Common myeloid progenitor, CD34-positive (primary cell): ENCODE measurements around the gene A3GALT2.
"Not testable (repeated sequence)": the region's sequence is repeated elsewhere in the genome, so short reads cannot be mapped to it uniquely, and the experiment has no call there.

Experiments used
- CTCF ChIA-PET: fragments of 350-600 bp; sonication (Branson Sonifier 250); formaldehyde crosslinking; loops from one replicate; lab custom pipeline; 2021; ENCODE audit warnings: antibody characterized with exemption; lab: Charles Lee
- POLR2A ChIA-PET: fragments of 350-600 bp; sonication (Branson Sonifier 250); formaldehyde crosslinking; loops from one replicate; lab custom pipeline; 2021; ENCODE audit warnings: antibody characterized with exemption; lab: Charles Lee
- DNase-seq, 3 donors: peaks; one replicate each; pipeline versions ENCODE4 v3.0.0 to v3.0.0-alpha.2; 2013
- H3K27ac ChIP-seq, 2 experiments: 1 replicate in 1 of 2; 2 replicates in 1 of 2; pipeline ENCODE4 v1.7.0; 2013; ENCODE audit warnings: inconsistent platforms in 2 of 2, low read length in 2 of 2, mild to moderate bottlenecking in 2 of 2, low read depth in 1 of 2, moderate library complexity in 1 of 2; ENCODE audit not compliant: severe bottlenecking in 2 of 2, insufficient read depth in 1 of 2, poor library complexity in 1 of 2
- H3K27me3 ChIP-seq, 5 experiments: replicated peaks in 2 of 5; 1 replicate in 3 of 5; 2 replicates in 2 of 5; pipeline versions ENCODE4 v1.6.1 to v1.7.0; 2013; ENCODE audit warnings: low read length in 4 of 5, mild to moderate bottlenecking in 2 of 5, moderate library complexity in 2 of 5, inconsistent platforms in 1 of 5; ENCODE audit not compliant: insufficient read depth in 5 of 5, control insufficient read depth in 4 of 5
- H3K36me3 ChIP-seq, 4 experiments: 1 replicate in 2 of 4; 2 replicates in 2 of 4; pipeline versions ENCODE4 v1.6.1 to v1.7.0; 2013; ENCODE audit warnings: low read length in 3 of 4, control low read depth in 1 of 4, mild to moderate bottlenecking in 1 of 4; ENCODE audit not compliant: control insufficient read depth in 4 of 4, insufficient read depth in 4 of 4
- H3K4me1 ChIP-seq, 4 experiments: 1 replicate in 3 of 4; 2 replicates in 1 of 4; pipeline versions ENCODE4 v1.6.1 to v1.7.1; 2013; ENCODE audit warnings: low read length in 3 of 4, mild to moderate bottlenecking in 3 of 4, control low read depth in 1 of 4, inconsistent platforms in 1 of 4, moderate library complexity in 1 of 4; ENCODE audit not compliant: control insufficient read depth in 4 of 4, insufficient read depth in 4 of 4; ENCODE audit errors: control extremely low read depth in 1 of 4
- H3K4me3 ChIP-seq, 7 experiments: 1 replicate in 4 of 7; 2 replicates in 3 of 7; pipeline versions ENCODE4 v1.5.1 to v1.7.0; 2013; ENCODE audit warnings: mild to moderate bottlenecking in 7 of 7, low read length in 6 of 7, moderate library complexity in 6 of 7, inconsistent platforms in 2 of 7, low read depth in 2 of 7, control low read depth in 1 of 7; ENCODE audit not compliant: insufficient read depth in 4 of 7, control insufficient read depth in 1 of 7; ENCODE audit errors: extremely low read depth in 1 of 7
- H3K9me3 ChIP-seq, 5 experiments: 1 replicate in 4 of 5; 2 replicates in 1 of 5; pipeline versions ENCODE4 v1.6.1 to v1.7.1; 2013; ENCODE audit warnings: low read length in 4 of 5, mild to moderate bottlenecking in 2 of 5, inconsistent platforms in 1 of 5, low read depth in 1 of 5, moderate library complexity in 1 of 5; ENCODE audit not compliant: control insufficient read depth in 4 of 5, insufficient read depth in 2 of 5; ENCODE audit errors: control extremely low read depth in 1 of 5
- WGBS: methylation state at CpG from one replicate; pipeline ENCODE4 v1.1.5; 2013; ENCODE audit not compliant: insufficient coverage; 5-methylcytosine and 5-hydroxymethylcytosine counted together

A3GALT2 gene

GRCh38 chr1:33292726-33293340 lies 28.1 kb downstream of the A3GALT2 start:
- DNase-seq = no peak
- peaks cover 0 to 3% (median 0%) of the 10 kb centered on the region in 5 experiments for H3K9me3 ChIP-seq
- no peaks in the 10 kb centered on the region for H3K4me1 ChIP-seq
- POLR2A ChIA-PET = interaction anchor here (0.6 kb wide), 1 partner anchor 36 kb away, joined by 7 read pairs; no protein-coding TSS in a partner anchor
- peaks cover 10 to 64% (median 50%) of the 10 kb centered on the region in 4 experiments for H3K36me3 ChIP-seq
- no peaks in the 10 kb centered on the region for H3K27me3 ChIP-seq
- H3K4me3 ChIP-seq = no peak overlapping the region
- no peak overlapping the region for H3K27ac ChIP-seq
- 94% methylated on average over 11 of the region's 13 CpGs for WGBS
- CTCF ChIA-PET = interaction anchor here (8.2 kb wide), 1 partner anchor 73 kb away, joined by 90 read pairs; no protein-coding TSS in a partner anchor

GRCh38 chr1:33290615-33291014 lies 30.3 kb downstream of the A3GALT2 start:
- POLR2A ChIA-PET, H3K4me1 ChIP-seq, H3K27me3 ChIP-seq, H3K4me3 ChIP-seq, H3K9me3 ChIP-seq, DNase-seq, CTCF ChIA-PET, H3K27ac ChIP-seq: not testable (repeated sequence)
- no CpG with 5 or more reads among the region's 2 CpGs for WGBS
- peaks cover 15 to 63% (median 41%) of the 10 kb centered on the region in 4 experiments for H3K36me3 ChIP-seq

- H3K9me3 ChIP-seq = peaks cover 0 to 3% (median 0%) of the 10 kb centered on the region in 5 experiments
- no peak overlapping the region for H3K4me3 ChIP-seq
- DNase-seq = no peak
- ChIA-PET POLR2A (no interaction called here), CTCF (interaction anchor here (2.0 kb wide), 1 partner anchor 8 kb away, joined by 10 read pairs; no protein-coding TSS in a partner anchor)
- H3K36me3 ChIP-seq = peaks cover 15 to 58% (median 40%) of the 10 kb centered on the region in 4 experiments
- no peak overlapping the region for H3K27ac ChIP-seq
- H3K4me1 ChIP-seq = no peaks in the 10 kb centered on the region
- H3K27me3 ChIP-seq = no peaks in the 10 kb centered on the region
- no CpG with 5 or more reads among the region's 3 CpGs for WGBS
Measured at GRCh38 chr1:33289858-33290154, 31.1 kb downstream of the A3GALT2 start.

GRCh38 chr1:33288976-33289857 lies 31.7 kb downstream of the A3GALT2 start:
- DNase-seq = no peak
- Histone ChIP-seq H3K4me1 (no peaks in the 10 kb centered on the region), H3K27ac (no peak overlapping the region), H3K9me3 (peaks cover 0 to 3% (median 0%) of the 10 kb centered on the region in 5 experiments), H3K4me3 (no peak overlapping the region), H3K27me3 (no peaks in the 10 kb centered on the region), H3K36me3 (peaks cover 15 to 59% (median 38%) of the 10 kb centered on the region in 4 experiments)
- WGBS = 98% methylated on average over 14 of the region's 16 CpGs
- ChIA-PET CTCF (interaction anchor here (0.9 to 2.0 kb wide), 2 partner anchors 8 to 182 kb away, joined by 3 to 10 read pairs; no protein-coding TSS in a partner anchor), POLR2A (no interaction called here)

- H3K4me3 ChIP-seq = no peak overlapping the region
- no peaks in the 10 kb centered on the region for H3K27me3 ChIP-seq
- no peaks in the 10 kb centered on the region for H3K4me1 ChIP-seq
- peaks cover 0 to 3% (median 0%) of the 10 kb centered on the region in 5 experiments for H3K9me3 ChIP-seq
- H3K27ac ChIP-seq = no peak overlapping the region
- DNase-seq = no peak
- H3K36me3 ChIP-seq = peaks cover 8 to 54% (median 32%) of the 10 kb centered on the region in 4 experiments
- ChIA-PET CTCF (no interaction called here), POLR2A (no interaction called here)
- WGBS = 80% methylated on average over 1 of the region's 2 CpGs
Measured at GRCh38 chr1:33287317-33287716, 33.6 kb downstream of the A3GALT2 start.

GRCh38 chr1:33286451-33287185 lies 34.3 kb downstream of the A3GALT2 start:
- WGBS = 100% methylated on average over 6 of the region's 8 CpGs
- CTCF ChIA-PET = interaction anchor here (3.3 kb wide), 1 partner anchor 10 kb away, joined by 11 read pairs; no protein-coding TSS in a partner anchor
- peaks cover 0 to 3% (median 0%) of the 10 kb centered on the region in 5 experiments for H3K9me3 ChIP-seq
- POLR2A ChIA-PET = no interaction called here
- no peak overlapping the region for H3K27ac ChIP-seq
- peaks cover 15 to 60% (median 37%) of the 10 kb centered on the region in 4 experiments for H3K36me3 ChIP-seq
- H3K27me3 ChIP-seq = no peaks in the 10 kb centered on the region
- H3K4me1 ChIP-seq = no peaks in the 10 kb centered on the region
- no peak for DNase-seq
- no peak overlapping the region for H3K4me3 ChIP-seq
